IgD-negative memory B cell (primary cell): ENCODE data around the gene RANGAP1. TPM values are rescaled to one million over a fixed set of nuclear protein-coding genes. Genes with fewer than 3 reads are reported as not detected.
A peak's percentile ranks its signal among the peaks of the same experiment; 100 is the strongest.

Experiments used
- H3K27ac Mint-ChIP-seq, 3 donors: one replicate each; pipeline ENCODE4 v1.8.0; 2020 to 2022; ENCODE audit warnings: mild to moderate bottlenecking in 3 of 3, mixed read lengths in 3 of 3, moderate library complexity in 1 of 3
- H3K27me3 Mint-ChIP-seq: one replicate; pipeline ENCODE4 v1.8.0; 2021; ENCODE audit warnings: mixed read lengths
- H3K36me3 Mint-ChIP-seq: one replicate; pipeline ENCODE4 v1.8.0; 2020; ENCODE audit warnings: mild to moderate bottlenecking, mixed read lengths
- H3K4me1 Mint-ChIP-seq, 3 donors: one replicate each; pipeline ENCODE4 v1.8.0; 2020 to 2022; ENCODE audit warnings: mixed read lengths in 3 of 3, mild to moderate bottlenecking in 1 of 3
- H3K4me3 Mint-ChIP-seq, 4 donors: one replicate each; pipeline ENCODE4 v1.8.0; 2020 to 2022; ENCODE audit warnings: mild to moderate bottlenecking in 4 of 4, mixed read lengths in 4 of 4, moderate library complexity in 3 of 4
- H3K9me3 Mint-ChIP-seq, 3 donors: one replicate each; pipeline ENCODE4 v1.8.0; 2020 to 2021; ENCODE audit warnings: mixed read lengths in 3 of 3, mild to moderate bottlenecking in 1 of 3
- polyA plus RNA-seq: library from polyadenylated mRNA; unstranded; fragments of 300-500 nt; fragmentation: Illumina TruSeq; gene quantifications from one replicate; pipeline ENCODE4 v1.2.3, GENCODE V29; 2021

Gene RANGAP1
- polyA plus RNA-seq: 21.6 TPM

GRCh38 chr22:41285820-41286638, at the start of gene RANGAP1:
Gene RANGAP1, minus strand, starts transcription at chr22:41286187. Its CDS starts 5,143 bp downstream, at chr22:41281044.
- Mint-ChIP-seq H3K9me3 (no peaks in the 10 kb centered on the region), H3K4me1 (peaks cover 11 to 16% (median 15%) of the 10 kb centered on the region in 3 donors), H3K27ac (peak within 1 kb of the TSS; percentile 94 to 100 (median 97)), H3K36me3 (peaks cover 2% of the 10 kb centered on the region), H3K4me3 (peak within 1 kb of the TSS; percentile 95 to 99 (median 96)), H3K27me3 (no peaks in the 10 kb centered on the region)

DNA sequence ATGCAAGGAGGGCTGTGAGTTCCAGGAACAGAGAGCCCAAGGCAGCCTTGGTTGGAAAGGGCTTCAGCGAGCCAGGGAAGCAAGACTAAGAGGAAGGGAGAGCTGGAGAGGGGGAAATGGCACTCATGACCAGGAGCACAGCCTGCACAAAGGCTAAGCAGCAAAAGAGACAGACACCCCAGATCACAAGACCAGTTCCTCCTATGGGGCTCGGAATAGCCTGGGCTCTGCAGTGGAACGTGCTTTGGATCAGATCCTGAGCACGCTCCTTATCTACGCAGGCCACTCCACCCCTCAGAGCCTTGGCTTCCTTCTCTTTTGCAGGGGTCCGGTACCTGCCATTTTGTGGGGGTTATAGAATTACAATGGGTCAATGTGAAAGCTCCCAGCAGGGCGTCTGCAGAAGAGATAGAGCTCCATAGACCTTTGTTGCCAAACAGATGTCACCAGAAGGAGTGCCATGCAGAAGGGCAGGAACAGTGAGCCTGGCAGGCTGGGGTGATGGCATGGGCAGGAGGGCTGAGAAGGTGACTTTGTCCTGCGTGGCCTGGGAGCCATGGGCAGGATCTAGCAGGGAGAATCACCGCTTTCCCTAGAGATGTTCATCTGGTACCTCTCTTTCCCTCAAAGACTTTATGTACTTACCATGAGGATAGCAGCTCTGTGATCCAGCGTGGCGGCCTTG, 49.1 kb upstream of the RANGAP1 start:
- Mint-ChIP-seq H3K4me1 (peaks cover 0 to 2% (median 0%) of the 10 kb centered on the region in 3 donors), H3K27me3 (no peaks in the 10 kb centered on the region), H3K27ac (peak overlapping the region in 2 of 3 donors; percentile 67 to 78), H3K9me3 (no peaks in the 10 kb centered on the region), H3K4me3 (no peak overlapping the region), H3K36me3 (peaks cover 5% of the 10 kb centered on the region)

- Mint-ChIP-seq H3K36me3 (peaks cover 5% of the 10 kb centered on the region), H3K27ac (no peak overlapping the region), H3K4me1 (peaks cover 0 to 2% (median 0%) of the 10 kb centered on the region in 3 donors), H3K27me3 (no peaks in the 10 kb centered on the region), H3K9me3 (no peaks in the 10 kb centered on the region), H3K4me3 (no peak overlapping the region)
Observed at GRCh38 chr22:41334215-41334614, 48.2 kb upstream of the RANGAP1 start.

DNA sequence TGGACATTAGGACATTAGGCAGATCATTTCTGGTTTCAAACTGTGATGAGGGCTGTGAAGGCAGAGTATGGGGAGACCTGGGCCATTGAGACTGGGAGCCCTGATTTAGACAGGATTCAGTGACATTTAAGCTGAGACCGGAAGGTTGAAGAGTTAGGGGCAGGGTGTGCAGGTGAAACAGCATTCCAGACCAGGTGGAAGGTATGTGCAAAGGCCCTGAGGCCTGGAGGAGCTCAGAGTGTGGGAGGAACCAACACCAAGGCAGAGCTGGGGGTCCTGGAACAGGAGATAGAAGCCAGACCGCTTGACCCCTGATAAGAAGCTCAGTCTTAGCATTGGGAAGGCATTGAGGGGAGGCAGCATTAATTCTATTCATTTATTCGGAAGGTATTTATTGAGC, 47.8 kb upstream of the RANGAP1 start:
- H3K36me3 Mint-ChIP-seq: peaks cover 3% of the 10 kb centered on the region
- no peak overlapping the region for H3K27ac Mint-ChIP-seq
- peaks cover 0 to 2% (median 0%) of the 10 kb centered on the region in 3 donors for H3K4me1 Mint-ChIP-seq
- H3K4me3 Mint-ChIP-seq: no peak overlapping the region
- no peaks in the 10 kb centered on the region for H3K9me3 Mint-ChIP-seq
- no peaks in the 10 kb centered on the region for H3K27me3 Mint-ChIP-seq

DNA sequence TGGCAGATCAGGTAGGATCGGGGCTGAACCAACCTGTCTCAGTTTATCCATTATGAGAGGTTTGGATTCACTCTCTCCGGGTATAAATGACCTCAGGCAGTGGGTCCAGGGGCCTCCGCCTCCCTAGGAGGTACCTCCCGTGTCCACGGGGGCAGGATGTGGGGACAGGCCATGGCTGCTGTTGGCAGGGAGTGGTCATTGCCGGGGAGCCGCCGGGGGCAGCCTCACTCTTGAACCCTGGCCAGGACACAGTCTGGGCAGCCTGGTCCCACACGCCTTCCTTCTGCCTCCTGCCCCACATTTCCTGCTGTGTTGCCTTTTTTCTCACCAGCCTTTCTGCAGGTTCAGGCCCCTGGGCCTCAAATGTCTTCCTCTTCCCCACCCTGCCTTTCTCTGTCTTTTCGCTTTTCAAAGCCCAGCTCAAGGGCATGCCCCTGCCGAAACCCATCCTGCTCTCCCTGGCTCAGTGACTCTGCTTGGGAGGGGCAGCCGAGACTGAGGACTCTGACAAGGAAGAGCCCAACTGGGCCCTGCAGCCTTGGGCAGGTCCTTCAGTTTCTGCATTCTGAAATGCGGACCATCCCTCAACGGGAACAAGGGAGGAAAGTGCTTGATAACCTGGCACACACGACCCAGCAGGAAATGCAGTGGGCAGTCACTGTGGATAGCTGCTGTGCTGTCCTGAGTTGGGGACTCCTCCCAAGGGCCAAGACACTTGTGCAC, 46.4 kb upstream of the RANGAP1 start:
- no peaks in the 10 kb centered on the region for H3K27me3 Mint-ChIP-seq
- H3K36me3 Mint-ChIP-seq: peaks cover 3% of the 10 kb centered on the region
- H3K9me3 Mint-ChIP-seq: no peaks in the 10 kb centered on the region
- H3K4me3 Mint-ChIP-seq: no peak overlapping the region
- peaks cover 0 to 2% (median 0%) of the 10 kb centered on the region in 3 donors for H3K4me1 Mint-ChIP-seq
- H3K27ac Mint-ChIP-seq: no peak overlapping the region

DNA sequence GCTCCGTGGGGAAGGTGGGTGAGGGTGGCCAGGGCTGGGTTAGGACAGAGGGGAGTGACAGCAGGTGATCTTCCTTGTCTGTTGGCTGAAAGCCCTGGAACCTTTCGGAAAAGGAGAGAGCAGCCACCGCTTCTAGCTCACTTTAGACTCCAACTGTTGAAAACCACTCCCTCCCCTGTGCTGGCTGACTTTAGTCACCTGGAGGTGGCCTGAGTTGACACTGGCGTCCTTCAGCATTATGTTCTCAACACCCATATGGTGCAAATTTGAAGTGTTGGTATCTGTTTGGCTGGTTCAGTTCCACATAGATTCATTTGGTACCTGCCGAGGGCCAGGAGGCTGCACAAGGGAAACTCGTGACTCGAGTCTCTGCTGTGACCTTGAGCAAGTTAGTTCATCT, 44.2 kb upstream of the RANGAP1 start:
- Mint-ChIP-seq H3K4me3 (no peak overlapping the region), H3K9me3 (no peaks in the 10 kb centered on the region), H3K4me1 (no peaks in the 10 kb centered on the region), H3K27ac (no peak overlapping the region), H3K36me3 (peaks cover 6% of the 10 kb centered on the region), H3K27me3 (no peaks in the 10 kb centered on the region)

- Mint-ChIP-seq H3K36me3 (peaks cover 10% of the 10 kb centered on the region), H3K9me3 (no peaks in the 10 kb centered on the region), H3K4me3 (no peak overlapping the region), H3K27ac (no peak overlapping the region), H3K4me1 (peaks cover 0 to 2% (median 0%) of the 10 kb centered on the region in 3 donors), H3K27me3 (no peaks in the 10 kb centered on the region)
Observed at GRCh38 chr22:41327124-41327523, 41.1 kb upstream of the RANGAP1 start.

- Mint-ChIP-seq H3K27ac (peak overlapping the region in 1 of 3 donors; percentile 56), H3K36me3 (peaks cover 8% of the 10 kb centered on the region), H3K4me1 (peaks cover 0 to 2% (median 0%) of the 10 kb centered on the region in 3 donors)
Observed at GRCh38 chr22:41324821-41325528, 39.0 kb upstream of the RANGAP1 start.

DNA sequence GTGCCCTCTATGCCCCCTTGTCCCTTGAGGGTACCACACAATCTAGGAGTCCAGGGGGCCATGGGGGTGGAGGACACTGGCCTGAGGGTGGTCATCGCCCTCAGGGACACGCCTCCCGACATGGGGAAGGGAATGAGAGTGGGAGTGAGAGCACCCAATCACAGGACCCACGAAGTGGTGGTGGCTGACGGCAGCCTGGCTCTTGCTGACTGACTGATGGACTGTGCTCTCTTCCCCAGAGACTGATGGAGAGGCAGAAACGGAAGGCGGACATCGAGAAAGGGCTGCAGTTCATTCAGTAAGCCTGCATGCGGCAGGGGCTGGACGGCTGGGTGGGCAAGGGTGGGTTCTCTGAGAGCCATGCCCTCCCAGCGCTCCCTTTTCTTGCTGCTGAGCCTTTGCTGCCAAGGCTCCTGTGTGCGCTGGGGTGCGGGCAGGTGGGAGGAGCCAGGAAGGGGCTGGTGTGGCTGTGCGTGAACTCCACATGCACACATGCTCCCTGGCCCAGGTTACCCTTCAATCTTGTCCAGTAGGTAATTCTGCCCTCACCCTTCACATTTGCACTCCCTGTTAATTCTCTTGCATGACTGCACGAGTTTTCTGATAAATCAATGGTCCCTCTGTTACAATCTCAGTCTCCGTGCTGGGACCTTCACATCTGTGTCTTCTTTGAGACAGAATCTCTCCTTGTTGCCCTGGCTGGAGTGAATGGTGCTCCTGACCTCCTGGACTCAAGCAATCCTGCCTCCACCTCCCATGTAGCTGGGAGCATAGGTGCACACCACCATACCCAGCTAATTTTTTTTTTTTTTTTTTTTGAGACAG, 34.6 kb upstream of the RANGAP1 start:
- H3K27ac Mint-ChIP-seq: peak overlapping the region in 1 of 3 donors; percentile 19
- H3K27me3 Mint-ChIP-seq: no peaks in the 10 kb centered on the region
- H3K9me3 Mint-ChIP-seq: no peaks in the 10 kb centered on the region
- peaks cover 6% of the 10 kb centered on the region for H3K36me3 Mint-ChIP-seq
- H3K4me3 Mint-ChIP-seq: no peak overlapping the region
- peaks cover 0 to 7% (median 2%) of the 10 kb centered on the region in 3 donors for H3K4me1 Mint-ChIP-seq

More at GRCh38 chr22:41324821-41325528, 39.0 kb upstream of the RANGAP1 start:
- H3K9me3 Mint-ChIP-seq: no peaks in the 10 kb centered on the region
- no peak overlapping the region for H3K4me3 Mint-ChIP-seq
- H3K27me3 Mint-ChIP-seq: no peaks in the 10 kb centered on the region

GRCh38 chr22:41315586-41315985, 29.6 kb upstream of the RANGAP1 start:
- no peak overlapping the region for H3K27ac Mint-ChIP-seq
- H3K4me1 Mint-ChIP-seq: peaks cover 0 to 9% (median 9%) of the 10 kb centered on the region in 3 donors
- peaks cover 5% of the 10 kb centered on the region for H3K36me3 Mint-ChIP-seq

DNA sequence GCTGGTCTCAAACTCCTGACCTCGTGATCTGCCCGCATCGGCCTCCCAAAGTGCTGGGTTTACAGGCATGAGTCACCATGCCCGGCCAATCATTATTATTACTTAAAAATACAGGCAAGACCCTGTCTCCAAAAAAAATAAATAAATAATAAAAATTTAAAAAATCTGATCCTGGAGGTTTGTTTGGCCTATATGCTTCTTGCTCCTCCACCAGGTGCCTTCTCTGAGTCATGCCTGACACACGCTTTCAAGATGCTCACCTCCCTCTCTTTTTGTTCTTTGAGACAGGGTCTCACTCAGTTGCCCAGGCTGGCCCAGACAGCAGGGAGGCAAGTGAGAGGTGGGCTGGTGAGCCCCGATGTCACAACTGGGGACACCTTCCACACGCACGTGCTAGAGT, 28.8 kb upstream of the RANGAP1 start:
- Mint-ChIP-seq H3K4me1 (peaks cover 0 to 9% (median 9%) of the 10 kb centered on the region in 3 donors), H3K27me3 (no peaks in the 10 kb centered on the region), H3K9me3 (no peaks in the 10 kb centered on the region), H3K36me3 (peaks cover 3% of the 10 kb centered on the region), H3K27ac (peak overlapping the region in 1 of 3 donors; percentile 93), H3K4me3 (no peak overlapping the region)

More at GRCh38 chr22:41315586-41315985, 29.6 kb upstream of the RANGAP1 start:
- no peak overlapping the region for H3K4me3 Mint-ChIP-seq
- no peaks in the 10 kb centered on the region for H3K27me3 Mint-ChIP-seq
- no peaks in the 10 kb centered on the region for H3K9me3 Mint-ChIP-seq

GRCh38 chr22:41311487-41311886, 25.5 kb upstream of the RANGAP1 start:
- peak overlapping the region in 1 of 4 donors; percentile 67 for H3K4me3 Mint-ChIP-seq
- H3K9me3 Mint-ChIP-seq: no peaks in the 10 kb centered on the region
- H3K36me3 Mint-ChIP-seq: peaks cover 2% of the 10 kb centered on the region
- H3K4me1 Mint-ChIP-seq: peaks cover 0 to 16% (median 11%) of the 10 kb centered on the region in 3 donors
- H3K27me3 Mint-ChIP-seq: no peaks in the 10 kb centered on the region
- H3K27ac Mint-ChIP-seq: peak overlapping the region in 1 of 3 donors; percentile 41

GRCh38 chr22:41310336-41310735, 24.3 kb upstream of the RANGAP1 start:
- H3K4me3 Mint-ChIP-seq: no peak overlapping the region
- H3K9me3 Mint-ChIP-seq: no peaks in the 10 kb centered on the region
- H3K27ac Mint-ChIP-seq: no peak overlapping the region
- H3K4me1 Mint-ChIP-seq: peaks cover 0 to 19% (median 15%) of the 10 kb centered on the region in 3 donors
- H3K36me3 Mint-ChIP-seq: peaks cover 2% of the 10 kb centered on the region
- no peaks in the 10 kb centered on the region for H3K27me3 Mint-ChIP-seq

GRCh38 chr22:41308544-41308947, 22.6 kb upstream of the RANGAP1 start:
- peak overlapping the region in 1 of 3 donors; percentile 39 for H3K27ac Mint-ChIP-seq
- H3K4me1 Mint-ChIP-seq: peaks cover 5 to 23% (median 15%) of the 10 kb centered on the region in 3 donors
- no peaks in the 10 kb centered on the region for H3K9me3 Mint-ChIP-seq
- H3K4me3 Mint-ChIP-seq: no peak overlapping the region
- peaks cover 2% of the 10 kb centered on the region for H3K36me3 Mint-ChIP-seq
- H3K27me3 Mint-ChIP-seq: no peaks in the 10 kb centered on the region
